HG02642 (cell line): ENCODE data around the gene IGSF22.
"Not testable (repeated sequence)": the region's sequence is repeated elsewhere in the genome, so short reads cannot be mapped to it uniquely, and the experiment has no call there.

Source experiments
- ATAC-seq: cut with Tn5 transposase; IDR thresholded peaks from one replicate; pipeline ENCODE4 v1.9.1; 2021; ENCODE audit warnings: mild to moderate bottlenecking; ENCODE audit not compliant: unreplicated experiment, poor library complexity

The IGSF22 gene

DNA sequence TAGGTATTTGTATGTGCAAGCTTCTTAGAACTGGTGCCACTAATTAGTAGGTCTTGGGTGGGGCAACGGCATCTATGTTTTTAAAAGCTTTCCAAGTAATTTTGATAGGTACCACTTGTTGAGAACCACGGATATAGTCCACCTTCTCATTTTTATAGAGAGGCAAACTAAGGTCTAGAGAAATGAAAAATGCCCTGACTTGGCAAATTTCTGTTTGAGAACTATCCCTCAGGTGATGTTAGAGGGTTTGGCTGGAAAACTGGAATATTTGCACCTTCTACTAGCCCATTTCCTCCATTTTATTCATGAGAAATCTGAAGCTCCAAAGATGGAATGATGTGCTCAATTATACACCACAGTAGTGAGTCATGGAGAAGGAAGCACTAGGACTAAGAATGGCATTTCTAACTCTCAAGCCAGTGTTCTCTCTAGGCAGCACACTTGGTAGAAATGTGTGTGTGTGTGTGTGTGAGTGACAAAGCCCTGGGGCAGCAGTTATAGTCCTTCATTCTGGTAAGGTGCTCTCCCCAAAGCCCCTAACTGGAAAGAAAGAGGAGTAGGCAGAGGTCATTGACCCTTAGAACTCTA is 29.3 kb downstream of the IGSF22 start:
- no peak for ATAC-seq

DNA sequence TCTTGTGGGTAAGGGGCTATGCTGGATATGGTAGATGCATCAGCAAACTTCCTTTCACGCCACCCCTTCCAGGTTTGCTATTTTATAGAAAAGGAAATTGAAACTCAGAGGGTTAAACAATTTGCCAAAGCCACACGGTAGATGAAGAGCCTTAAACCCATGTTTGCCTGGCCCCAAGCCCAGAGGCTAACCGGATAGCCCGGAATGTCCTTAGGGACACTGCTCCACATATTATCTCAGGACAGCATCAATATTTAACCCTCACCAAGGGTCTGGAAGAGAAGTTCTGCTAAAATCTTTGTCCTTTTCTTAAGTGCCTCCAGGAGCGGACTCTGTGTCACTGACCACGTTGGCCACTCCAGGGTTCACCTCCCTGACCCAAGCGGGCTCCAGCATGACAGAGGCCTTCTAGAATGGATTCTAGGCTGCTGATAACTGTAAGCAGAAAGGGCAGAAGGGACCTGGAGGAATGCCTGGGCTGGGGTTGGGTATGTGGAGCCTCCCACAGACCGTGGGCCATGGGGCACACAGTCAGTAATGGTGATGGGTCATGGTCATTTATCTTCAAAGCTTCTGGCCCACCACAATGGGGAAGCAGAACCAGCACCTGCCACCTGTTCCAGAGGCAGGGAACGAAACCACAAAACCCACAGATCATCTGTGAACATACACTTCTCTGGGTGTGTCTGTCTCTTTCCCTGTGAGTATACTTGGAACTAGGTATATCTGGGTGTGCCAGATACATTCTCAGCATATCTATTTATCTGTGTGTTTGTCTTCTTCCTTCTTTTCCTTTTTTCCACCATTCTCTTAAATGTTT is 32.8 kb downstream of the IGSF22 start:
- ATAC-seq, result no peak

DNA sequence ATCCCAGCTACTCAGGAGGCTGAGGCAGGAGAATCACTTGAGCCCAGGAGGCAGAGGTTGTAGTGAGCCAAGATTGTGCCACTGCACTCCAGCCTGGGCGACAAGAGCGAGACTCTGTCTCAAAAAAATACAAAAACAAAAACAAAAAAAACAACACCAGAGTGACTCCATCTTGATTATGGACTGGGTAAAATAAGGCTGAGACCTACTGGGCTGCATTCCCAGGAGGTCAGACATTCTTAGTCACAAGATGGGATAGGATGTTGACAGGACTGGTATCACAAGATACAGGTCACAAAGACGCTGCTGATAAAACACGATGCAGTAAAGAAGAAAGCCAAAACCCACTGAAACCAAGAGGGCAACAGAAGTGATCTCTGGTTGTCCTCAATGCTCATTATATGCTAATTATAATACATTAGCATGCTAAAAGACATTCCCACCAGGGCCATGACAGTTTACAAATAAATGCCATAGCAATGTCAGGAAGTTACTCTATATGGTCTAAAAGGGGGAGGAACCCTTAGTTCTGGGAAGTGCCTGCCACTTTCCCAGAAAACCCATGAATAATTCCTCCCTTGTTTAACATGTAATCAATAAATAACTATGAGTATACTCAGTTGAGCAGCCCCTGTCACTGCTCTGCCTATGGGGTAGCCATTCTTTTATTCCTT is 34.4 kb downstream of the IGSF22 start:
- not testable (repeated sequence) for ATAC-seq

DNA sequence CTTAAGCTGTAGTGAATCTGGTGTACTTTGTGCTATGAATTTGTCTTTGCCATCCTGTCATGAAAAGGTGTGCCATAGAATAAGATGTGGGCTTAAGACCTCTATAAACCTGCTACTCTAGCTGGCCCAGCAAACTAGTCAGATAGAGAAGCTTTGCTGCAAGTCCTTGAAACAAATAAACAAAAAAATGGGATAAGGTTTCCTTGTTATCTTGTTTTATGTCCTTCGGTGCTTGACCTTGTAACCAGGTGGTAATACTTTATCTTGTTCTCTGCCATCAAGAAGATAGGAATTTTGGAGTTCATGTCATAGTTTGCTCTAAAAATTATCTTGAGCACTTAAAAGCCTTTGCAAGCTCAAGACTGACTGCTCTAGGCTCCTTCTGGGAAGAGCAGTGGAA is 41.7 kb downstream of the IGSF22 start:
- ATAC-seq, result no peak

DNA sequence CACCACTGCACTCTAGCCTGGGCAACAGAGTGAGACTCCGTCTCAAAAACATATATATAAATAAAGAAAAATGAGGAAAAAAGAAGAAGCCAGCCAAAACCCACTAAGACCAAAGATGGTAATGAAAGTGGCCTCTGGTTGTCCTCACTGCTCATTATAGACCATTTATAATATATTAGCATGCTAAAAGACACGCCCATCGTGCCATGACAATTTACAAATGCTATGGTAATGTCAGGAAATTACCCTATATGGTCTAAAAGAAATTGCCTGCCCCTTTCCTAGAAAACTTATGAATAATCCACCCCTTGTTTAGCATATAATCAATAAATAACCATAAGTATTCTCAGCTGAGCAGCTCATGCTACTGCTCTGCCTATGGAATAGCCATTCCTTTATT is 43.5 kb downstream of the IGSF22 start:
- no peak for ATAC-seq

DNA sequence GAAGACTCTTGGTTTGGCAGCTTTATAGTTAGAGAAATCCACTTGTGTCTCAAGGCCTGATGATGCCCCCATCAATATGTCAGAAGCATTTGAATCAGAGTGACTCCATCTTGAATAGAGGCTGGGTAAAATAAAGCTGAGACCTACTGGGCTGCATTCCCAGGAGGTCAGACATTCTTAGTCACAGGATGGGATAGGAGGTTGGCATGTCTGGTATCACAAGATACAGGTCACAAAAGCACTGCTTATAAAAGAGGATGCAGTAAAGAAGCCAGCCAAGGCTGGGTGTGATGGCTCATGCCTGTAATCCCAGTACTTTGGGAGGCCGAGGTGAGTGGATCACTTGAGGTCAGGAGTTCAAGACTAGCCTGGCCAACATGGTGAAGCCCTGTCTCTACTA is 44.0 kb downstream of the IGSF22 start:
- ATAC-seq, result not testable (repeated sequence)

DNA sequence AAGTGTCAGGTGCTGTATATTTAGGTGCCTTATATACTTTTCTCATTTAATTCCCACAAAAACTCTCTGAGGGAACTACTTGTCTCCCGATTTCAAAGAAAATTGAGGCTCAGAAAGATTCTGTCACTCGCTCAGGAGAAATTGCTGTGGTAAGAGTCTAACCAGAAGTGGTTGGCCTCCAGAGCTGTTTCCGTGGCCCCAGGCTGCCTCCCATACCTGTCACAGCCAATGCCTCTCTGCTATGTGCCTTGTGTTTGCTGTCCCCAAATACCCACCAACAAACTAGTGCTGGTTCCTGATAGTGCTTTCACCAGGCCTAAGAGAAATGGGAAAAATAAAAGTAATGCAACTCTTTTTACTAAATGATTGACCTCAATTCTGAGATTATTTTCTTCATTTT is 48.4 kb downstream of the IGSF22 start:
- ATAC-seq, result no peak

DNA sequence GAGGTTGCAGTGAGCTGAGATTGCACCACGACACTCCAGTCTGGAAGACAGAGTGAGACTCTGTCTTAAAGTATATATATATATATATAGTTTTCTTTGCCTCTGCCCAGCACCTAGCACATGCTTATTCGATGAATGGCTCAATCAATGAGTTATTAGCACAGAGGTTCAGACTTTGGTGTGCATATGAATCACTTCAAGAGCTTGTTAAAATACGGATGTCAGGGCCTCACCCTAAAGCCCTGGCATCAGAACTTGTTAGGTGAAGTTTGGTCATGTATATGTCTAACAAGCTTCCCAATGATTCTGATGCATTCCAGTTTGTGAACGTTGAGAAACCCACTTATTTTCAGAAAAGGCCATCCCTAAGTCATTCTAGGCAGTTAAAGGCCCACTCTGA is 49.2 kb downstream of the IGSF22 start:
- no peak for ATAC-seq

DNA sequence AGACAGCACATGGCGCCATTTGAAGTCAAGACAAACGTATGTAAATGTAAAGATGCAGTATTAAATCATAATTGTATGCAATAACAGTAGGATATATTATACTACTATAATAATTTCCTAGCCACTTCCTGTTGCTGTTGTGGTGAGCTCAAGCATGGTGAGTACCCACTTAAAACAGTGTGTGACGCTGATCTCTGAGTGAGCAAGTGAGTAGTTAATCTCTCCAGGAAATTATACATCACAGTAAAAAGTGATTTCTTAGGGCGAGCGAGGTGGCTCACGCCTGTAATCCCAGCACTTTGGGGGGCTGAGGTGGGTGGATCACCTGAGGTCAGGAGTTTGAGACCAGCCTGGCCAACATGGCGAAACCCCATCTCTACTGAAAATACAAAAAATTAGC is 53.8 kb downstream of the IGSF22 start:
- ATAC-seq, result not testable (repeated sequence)

DNA sequence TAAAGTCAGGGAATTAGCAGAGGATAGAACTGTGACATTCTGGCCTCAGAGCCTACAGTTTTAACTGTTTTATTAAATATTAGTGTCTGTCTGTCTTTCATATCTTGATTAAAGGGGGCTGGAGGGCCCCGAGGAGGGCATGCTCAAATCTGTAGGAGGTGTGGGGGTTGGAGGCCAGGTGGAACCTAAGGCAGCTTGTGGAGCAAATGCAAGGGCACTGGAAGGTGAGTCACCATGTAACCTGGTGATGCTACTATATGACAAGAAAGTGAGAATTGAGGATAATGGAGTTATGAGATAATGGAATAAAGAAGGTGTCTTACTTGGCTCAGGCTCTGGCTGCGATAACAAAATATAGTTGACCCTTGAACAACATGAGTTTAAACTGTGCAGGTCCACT is 54.7 kb downstream of the IGSF22 start:
- no peak for ATAC-seq

DNA sequence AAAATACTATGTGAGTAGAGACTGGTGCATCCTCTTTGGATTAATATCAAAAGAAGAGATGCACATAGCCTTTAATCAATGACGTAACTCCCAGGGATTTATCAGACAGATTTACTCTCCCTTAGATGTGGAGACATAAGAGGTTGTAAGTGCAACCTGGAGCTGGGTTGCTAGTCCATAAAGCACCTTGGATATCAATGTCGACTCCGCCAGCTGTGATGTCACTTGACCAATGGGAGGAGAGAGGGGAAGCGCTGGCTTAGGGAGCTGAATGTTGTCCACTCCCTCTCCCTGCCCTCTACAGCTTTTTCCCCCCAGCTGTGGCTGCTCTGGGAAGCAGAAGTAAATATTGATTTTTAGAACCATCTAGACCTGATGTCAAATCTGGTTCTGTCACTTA is 56.3 kb downstream of the IGSF22 start:
- ATAC-seq, result no peak

DNA sequence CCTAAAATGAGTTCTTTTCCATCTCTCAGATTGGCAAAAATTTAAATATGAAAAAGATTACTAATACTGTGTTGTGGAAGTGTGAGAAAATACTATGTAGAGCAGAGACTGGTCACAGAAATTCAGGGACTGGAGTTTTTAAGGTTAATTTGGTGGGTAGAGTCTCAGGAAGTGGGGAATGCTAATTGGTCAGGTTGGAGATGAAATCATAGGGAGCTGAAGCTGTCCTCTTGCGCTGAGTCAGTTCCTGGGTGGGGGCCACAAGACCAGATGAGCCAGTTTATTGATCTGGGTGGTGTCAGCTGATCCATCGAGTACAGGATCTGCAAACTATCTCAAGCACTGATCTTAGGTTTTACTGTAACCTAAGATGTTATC is 56.8 kb downstream of the IGSF22 start:
- no peak for ATAC-seq

DNA sequence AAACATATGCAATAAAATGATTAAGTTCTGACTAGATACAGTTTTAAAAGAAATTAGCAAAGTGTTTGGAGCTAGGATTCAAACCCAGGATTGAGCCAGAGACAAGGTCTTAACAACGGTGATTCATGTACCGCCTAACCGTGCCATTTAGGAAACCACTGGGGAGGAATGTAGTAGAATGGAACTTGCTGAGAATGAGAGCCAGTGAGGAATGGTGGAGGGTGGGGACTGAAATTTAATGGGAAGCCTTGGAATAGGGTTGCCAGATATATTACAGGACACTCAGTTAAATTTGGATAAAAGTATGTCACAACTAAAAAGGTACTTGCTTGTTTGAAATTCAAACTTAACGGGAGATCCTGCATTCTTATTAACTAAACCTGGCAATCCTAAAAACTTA is 57.9 kb downstream of the IGSF22 start:
- no peak for ATAC-seq

DNA sequence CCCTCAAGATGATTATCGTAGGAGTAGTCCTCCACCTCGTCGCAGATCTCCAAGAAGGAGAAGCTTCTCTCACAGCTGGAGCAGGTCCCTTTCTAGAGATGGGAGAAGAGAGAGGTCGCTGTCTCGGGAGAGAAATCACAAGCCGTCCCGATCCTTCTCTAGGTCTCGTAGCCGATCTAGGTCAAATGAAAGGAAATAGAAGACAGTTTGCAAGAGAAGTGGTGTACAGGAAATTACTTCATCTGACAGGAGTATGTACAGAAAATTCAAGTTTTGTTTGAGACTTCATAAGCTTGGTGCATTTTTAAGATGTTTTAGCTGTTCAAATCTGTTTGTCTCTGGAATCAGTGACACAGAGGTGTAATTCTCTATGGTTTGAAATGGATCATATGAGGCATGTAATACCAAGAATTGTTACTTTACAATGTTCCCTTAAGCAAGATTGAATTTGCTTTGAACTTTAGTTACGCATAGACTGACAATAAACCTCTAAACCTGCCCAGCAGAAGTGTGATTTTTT is 60.6 kb downstream of the IGSF22 start:
- not testable (repeated sequence) for ATAC-seq

DNA sequence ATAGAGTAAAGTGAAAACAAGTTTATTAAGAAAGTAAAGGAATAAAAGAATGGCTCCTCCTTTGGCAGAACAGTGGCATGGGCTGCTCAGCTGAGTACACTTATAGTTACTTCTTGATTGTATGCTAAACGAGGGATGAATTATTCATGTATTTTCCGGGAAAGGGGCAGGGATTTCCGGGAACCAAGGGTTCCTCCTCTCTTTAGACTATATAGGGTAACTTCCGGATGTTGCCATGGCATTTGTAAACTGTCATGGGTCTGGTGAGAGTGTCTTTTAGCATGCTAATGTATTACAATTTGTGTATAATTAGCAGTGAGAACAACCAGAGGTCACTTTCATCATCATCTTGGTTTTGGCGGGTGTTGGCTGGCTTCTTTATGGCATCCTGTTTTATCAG is 68.3 kb downstream of the IGSF22 start:
- no peak for ATAC-seq
